Peyer's patch (tissue), 4 donors: ENCODE data around the gene MYH7B. TPM values are rescaled to one million over a fixed set of nuclear protein-coding genes. Genes with fewer than 3 reads are reported as not detected.

Experiments
- DNase-seq, 3 donors: peaks; one replicate each; pipeline ENCODE4 v3.0.0-alpha.2; 2017 to 2019
- H3K27ac ChIP-seq, 4 donors: fragments of 200-600 bp; sonication (generic); one replicate each; pipeline ENCODE4 v1.5.1; 2016 to 2019
- H3K27me3 ChIP-seq, 2 donors: fragments of 200-600 bp; sonication (generic); one replicate each; pipeline ENCODE4 v1.5.1; 2019
- H3K36me3 ChIP-seq, 3 donors: fragments of 200-600 bp; sonication (generic); one replicate each; pipeline ENCODE4 v1.5.1; 2016 to 2019
- H3K4me1 ChIP-seq, 4 donors: fragments of 200-600 bp; sonication (generic); one replicate each; pipeline ENCODE4 v1.5.1; 2016 to 2019
- H3K4me3 ChIP-seq, 4 donors: fragments of 200-600 bp; sonication (generic); 1 replicate in 3 of 4; 2 replicates in 1 of 4; pipeline ENCODE4 v1.5.1; 2016 to 2019; ENCODE audit warnings: mild to moderate bottlenecking in 1 of 4
- H3K9me3 ChIP-seq, 4 donors: fragments of 200-600 bp; sonication (generic); one replicate each; pipeline ENCODE4 v1.5.1; 2016 to 2019; ENCODE audit warnings: mild to moderate bottlenecking in 1 of 4
- CTCF ChIP-seq, 6 experiments: fragments of 450-650 bp in 4 of 6; fragments of 200-600 bp in 2 of 6; sonication (generic) in 1 of 6; IDR thresholded peaks; one replicate each; pipeline ENCODE4 v1.5.1; 2017 to 2019; ENCODE audit warnings: antibody characterized with exemption in 6 of 6, mild to moderate bottlenecking in 3 of 6, moderate library complexity in 1 of 6
- POLR2A ChIP-seq, 2 donors: fragments of 450-650 bp; IDR thresholded peaks; one replicate each; pipeline ENCODE4 v1.5.1; 2017; ENCODE audit warnings: antibody characterized with exemption in 2 of 2, mild to moderate bottlenecking in 2 of 2, moderate library complexity in 2 of 2
- total RNA-seq, 4 donors: library from RNA; depleted of rRNA; stranded (reverse); fragments of >200 nt; gene quantifications; one replicate each; pipeline ENCODE4 v1.1.0, GENCODE V29; 2016

MYH7B gene
- total RNA-seq, 4 donors from 2014 or later = 0.40 to 2.0 (median 1.4) TPM

DNA sequence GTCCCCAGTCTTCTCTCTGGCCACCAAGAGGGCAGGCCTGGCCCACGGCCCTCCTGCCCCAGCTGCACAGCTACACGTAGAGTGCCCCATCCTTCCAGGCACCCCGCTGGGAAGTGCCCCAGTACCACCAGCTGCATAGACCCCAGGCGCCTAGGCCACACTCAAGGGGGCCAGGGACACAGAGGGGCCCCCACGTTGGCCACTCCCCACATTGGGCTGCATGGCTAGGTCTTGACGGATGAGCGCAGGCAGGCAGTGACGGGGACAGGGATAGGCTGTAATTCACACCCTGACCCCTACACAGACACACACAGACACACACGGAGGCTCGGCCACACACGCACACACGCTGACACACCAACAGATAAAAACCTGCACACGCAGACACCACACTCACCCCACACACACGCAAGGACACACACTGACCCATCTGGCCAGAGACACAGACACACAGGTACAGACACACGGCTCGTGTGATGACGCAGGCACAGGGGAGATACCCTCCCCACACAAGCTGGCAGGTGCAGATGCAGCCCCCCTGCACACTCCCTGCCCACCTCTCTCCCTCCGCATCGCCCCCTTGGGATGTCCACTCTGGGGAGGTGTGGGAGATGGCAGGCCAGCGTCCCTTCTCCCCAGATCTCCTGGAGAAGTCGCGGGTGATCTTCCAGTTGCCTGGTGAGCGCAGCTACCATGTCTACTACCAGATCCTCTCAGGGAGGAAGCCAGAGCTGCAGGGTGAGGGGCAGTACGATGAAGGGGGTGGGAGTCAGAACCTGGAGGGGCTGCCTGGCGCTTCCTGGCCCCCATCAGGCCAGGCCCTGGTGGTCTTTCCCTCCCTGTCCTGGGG, 30.0 kb downstream of the MYH7B start:
- no peak overlapping the region for H3K27ac ChIP-seq
- TF ChIP-seq POLR2A (IDR thresholded peaks at IDR 0.05) = no peak
- H3K36me3 ChIP-seq = no peaks in the 10 kb centered on the region
- no peaks in the 10 kb centered on the region for H3K27me3 ChIP-seq
- H3K4me3 ChIP-seq = no peak overlapping the region
- no peaks in the 10 kb centered on the region for H3K9me3 ChIP-seq
- H3K4me1 ChIP-seq = peaks cover 0 to 17% (median 0%) of the 10 kb centered on the region in 4 donors
- DNase-seq = no peak

- Histone ChIP-seq H3K9me3 (no peaks in the 10 kb centered on the region), H3K36me3 (no peaks in the 10 kb centered on the region), H3K27me3 (no peaks in the 10 kb centered on the region), H3K27ac (no peak overlapping the region), H3K4me3 (no peak overlapping the region), H3K4me1 (peaks cover 0 to 17% (median 0%) of the 10 kb centered on the region in 4 donors)
- TF ChIP-seq POLR2A (IDR thresholded peaks at IDR 0.05) (no peak), CTCF (IDR thresholded peaks at IDR 0.05) (no peak)
- no peak for DNase-seq
These were observed 30.9 kb downstream of the MYH7B start for GRCh38 chr20:34986311-34987287.

GRCh38 chr20:34987288-34988190, 31.9 kb downstream of the MYH7B start:
- Histone ChIP-seq H3K4me3 (no peak overlapping the region), H3K36me3 (no peaks in the 10 kb centered on the region), H3K27ac (no peak overlapping the region), H3K9me3 (no peaks in the 10 kb centered on the region), H3K4me1 (peaks cover 0 to 17% (median 0%) of the 10 kb centered on the region in 4 donors), H3K27me3 (no peaks in the 10 kb centered on the region)
- DNase-seq = no peak
- TF ChIP-seq CTCF (IDR thresholded peaks at IDR 0.05) (no peak), POLR2A (IDR thresholded peaks at IDR 0.05) (no peak)

DNA sequence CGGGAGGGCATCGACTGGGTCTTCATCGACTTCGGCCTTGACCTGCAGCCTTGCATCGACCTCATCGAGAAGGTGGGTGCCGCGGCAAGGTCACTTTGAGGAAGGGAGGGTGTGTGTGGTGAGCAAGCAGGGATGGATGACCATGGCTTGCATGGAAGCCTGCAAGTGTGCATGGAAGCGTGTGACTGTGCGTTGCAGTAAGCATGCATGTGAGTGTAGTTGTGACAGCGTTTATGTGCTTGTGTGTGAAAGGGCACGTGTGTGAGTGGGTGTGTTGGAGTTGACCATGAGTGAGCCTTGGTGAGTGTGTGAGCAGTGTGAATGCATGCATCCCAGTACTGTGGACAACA, 32.5 kb downstream of the MYH7B start:
- H3K27me3 ChIP-seq = no peaks in the 10 kb centered on the region
- H3K4me3 ChIP-seq = no peak overlapping the region
- no peak for DNase-seq
- H3K27ac ChIP-seq = no peak overlapping the region
- H3K4me1 ChIP-seq = peaks cover 0 to 15% (median 0%) of the 10 kb centered on the region in 4 donors
- no peaks in the 10 kb centered on the region for H3K36me3 ChIP-seq
- no peak for TF ChIP-seq POLR2A (IDR thresholded peaks at IDR 0.05)
- TF ChIP-seq CTCF (IDR thresholded peaks at IDR 0.05) = no peak
- no peaks in the 10 kb centered on the region for H3K9me3 ChIP-seq

GRCh38 chr20:34989118-34989517, 33.5 kb downstream of the MYH7B start:
- Histone ChIP-seq H3K9me3 (no peaks in the 10 kb centered on the region), H3K36me3 (peaks cover 0 to 5% (median 0%) of the 10 kb centered on the region in 3 donors), H3K27ac (no peak overlapping the region), H3K4me3 (no peak overlapping the region), H3K27me3 (no peaks in the 10 kb centered on the region), H3K4me1 (peaks cover 0 to 5% (median 0%) of the 10 kb centered on the region in 4 donors)
- no peak for TF ChIP-seq CTCF (IDR thresholded peaks at IDR 0.05)
- TF ChIP-seq POLR2A (IDR thresholded peaks at IDR 0.05) = no peak
- no peak for DNase-seq
